ENCODE measurements around the gene DBX1.
A peak's percentile ranks its signal among the peaks of the same experiment; 100 is the strongest.

The DBX1 gene

GRCh38 chr11:20120134-20120925 lies 39.9 kb downstream of the DBX1 start:
- DNase-seq (ENCODE audit: low spot score) = no peak

- no peak for DNase-seq (ENCODE audit: low spot score)
These were observed 41.0 kb downstream of the DBX1 start for GRCh38 chr11:20119315-20119714.

GRCh38 chr11:20118209-20118608 lies 42.1 kb downstream of the DBX1 start:
- DNase-seq (ENCODE audit: low spot score) = no peak

- no peak for DNase-seq (ENCODE audit: low spot score)
These were observed 43.0 kb downstream of the DBX1 start for GRCh38 chr11:20117291-20117690.

GRCh38 chr11:20116825-20117224 lies 43.5 kb downstream of the DBX1 start:
- DNase-seq (ENCODE audit: low spot score) = no peak

GRCh38 chr11:20114588-20114987 lies 45.7 kb downstream of the DBX1 start:
- DNase-seq (ENCODE audit: low spot score) = no peak

- no peak for DNase-seq (ENCODE audit: low spot score)
These were observed 47.2 kb downstream of the DBX1 start for GRCh38 chr11:20113149-20113438.

- peak; percentile 90 for DNase-seq (ENCODE audit: low spot score)
These were observed 47.8 kb downstream of the DBX1 start for GRCh38 chr11:20112291-20113148.

GRCh38 chr11:20111871-20112270 lies 48.4 kb downstream of the DBX1 start:
- no peak for DNase-seq (ENCODE audit: low spot score)

GRCh38 chr11:20110908-20111669 lies 49.2 kb downstream of the DBX1 start:
- DNase-seq (ENCODE audit: low spot score) = peak; percentile 42

GRCh38 chr11:20109731-20110445 lies 50.4 kb downstream of the DBX1 start:
- no peak for DNase-seq (ENCODE audit: low spot score)
